GM06990 (cell line): ENCODE measurements around the gene TMEM178B.
"Not testable (repeated sequence)": the region's sequence is repeated elsewhere in the genome, so short reads cannot be mapped to it uniquely, and the experiment has no call there.

Experiments used
- DNase-seq: peaks from one replicate; pipeline ENCODE4 v3.0.0-alpha.2; 2011; ENCODE audit not compliant: insufficient read length; ENCODE audit errors: extremely low read depth
- H3K27me3 ChIP-seq: replicated peaks from 2 replicates; pipeline ENCODE4 v1.6.0; 2011; ENCODE audit warnings: low read length; ENCODE audit not compliant: control insufficient read depth, insufficient read depth
- H3K36me3 ChIP-seq: 2 replicates; pipeline ENCODE4 v1.5.1; 2011; ENCODE audit warnings: low read length; ENCODE audit not compliant: control insufficient read depth, insufficient read depth
- H3K4me3 ChIP-seq: replicated peaks from 2 replicates; pipeline ENCODE4 v1.5.1; 2011; ENCODE audit warnings: low read depth, mild to moderate bottlenecking, control low read depth, low read length
- TF ChIP-seq, protein P1 (sequence below): IDR thresholded peaks from 2 replicates; pipeline ENCODE4 v1.5.1; 2011; ENCODE audit warnings: low read length, control low read depth, mild to moderate bottlenecking, inconsistent platforms; ENCODE audit not compliant: insufficient read depth, poor library complexity, severe bottlenecking

TMEM178B gene

DNA sequence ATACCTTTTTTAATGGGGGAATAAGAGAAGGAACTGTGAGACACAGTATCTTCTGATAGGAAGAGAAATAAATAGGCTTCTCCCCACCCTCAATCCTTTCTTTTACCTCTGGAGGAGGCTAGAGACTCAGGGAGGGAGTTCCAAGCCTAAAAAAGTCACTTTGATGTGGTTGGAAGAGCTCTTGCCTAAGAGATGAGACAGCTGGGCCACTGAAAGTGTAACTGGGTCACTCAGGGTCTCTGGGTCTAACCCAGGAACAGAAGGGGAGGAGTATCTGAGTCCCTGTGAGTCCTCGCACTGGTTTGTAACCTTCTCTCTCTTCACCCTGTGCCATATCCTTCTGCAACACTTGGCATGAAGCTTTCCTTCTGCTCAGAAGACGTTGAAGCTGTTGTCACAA lies 254.4 kb downstream of the TMEM178B start:
- DNase-seq = no peak
- Histone ChIP-seq H3K4me3 (no peak overlapping the region), H3K36me3 (no peaks in the 10 kb centered on the region), H3K27me3 (no peaks in the 10 kb centered on the region)
- TF ChIP-seq, protein P1, sequence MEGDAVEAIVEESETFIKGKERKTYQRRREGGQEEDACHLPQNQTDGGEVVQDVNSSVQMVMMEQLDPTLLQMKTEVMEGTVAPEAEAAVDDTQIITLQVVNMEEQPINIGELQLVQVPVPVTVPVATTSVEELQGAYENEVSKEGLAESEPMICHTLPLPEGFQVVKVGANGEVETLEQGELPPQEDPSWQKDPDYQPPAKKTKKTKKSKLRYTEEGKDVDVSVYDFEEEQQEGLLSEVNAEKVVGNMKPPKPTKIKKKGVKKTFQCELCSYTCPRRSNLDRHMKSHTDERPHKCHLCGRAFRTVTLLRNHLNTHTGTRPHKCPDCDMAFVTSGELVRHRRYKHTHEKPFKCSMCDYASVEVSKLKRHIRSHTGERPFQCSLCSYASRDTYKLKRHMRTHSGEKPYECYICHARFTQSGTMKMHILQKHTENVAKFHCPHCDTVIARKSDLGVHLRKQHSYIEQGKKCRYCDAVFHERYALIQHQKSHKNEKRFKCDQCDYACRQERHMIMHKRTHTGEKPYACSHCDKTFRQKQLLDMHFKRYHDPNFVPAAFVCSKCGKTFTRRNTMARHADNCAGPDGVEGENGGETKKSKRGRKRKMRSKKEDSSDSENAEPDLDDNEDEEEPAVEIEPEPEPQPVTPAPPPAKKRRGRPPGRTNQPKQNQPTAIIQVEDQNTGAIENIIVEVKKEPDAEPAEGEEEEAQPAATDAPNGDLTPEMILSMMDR = no peak

GRCh38 chr7:141330285-141330684 lies 256.4 kb downstream of the TMEM178B start:
- not testable (repeated sequence) for DNase-seq, H3K27me3 ChIP-seq, H3K4me3 ChIP-seq, H3K36me3 ChIP-seq

GRCh38 chr7:141333459-141333858 lies 259.6 kb downstream of the TMEM178B start:
- no peak for DNase-seq
- Histone ChIP-seq H3K27me3 (no peaks in the 10 kb centered on the region), H3K4me3 (no peak overlapping the region), H3K36me3 (no peaks in the 10 kb centered on the region)
- TF ChIP-seq, protein P1 = no peak

- no peak for DNase-seq
- TF ChIP-seq, protein P1 = no peak
- H3K4me3 ChIP-seq = no peak overlapping the region
- H3K27me3 ChIP-seq = no peaks in the 10 kb centered on the region
- no peaks in the 10 kb centered on the region for H3K36me3 ChIP-seq
These were observed 261.3 kb downstream of the TMEM178B start for GRCh38 chr7:141335164-141335563.

GRCh38 chr7:141339603-141340002 lies 265.7 kb downstream of the TMEM178B start:
- TF ChIP-seq, protein P1 = no peak
- no peak overlapping the region for H3K4me3 ChIP-seq
- no peak for DNase-seq
- H3K27me3 ChIP-seq = 0 out of 2 replicates have a peak, but pooled peaks cover 1% of the 10 kb centered on the region
- no peaks in the 10 kb centered on the region for H3K36me3 ChIP-seq

DNA sequence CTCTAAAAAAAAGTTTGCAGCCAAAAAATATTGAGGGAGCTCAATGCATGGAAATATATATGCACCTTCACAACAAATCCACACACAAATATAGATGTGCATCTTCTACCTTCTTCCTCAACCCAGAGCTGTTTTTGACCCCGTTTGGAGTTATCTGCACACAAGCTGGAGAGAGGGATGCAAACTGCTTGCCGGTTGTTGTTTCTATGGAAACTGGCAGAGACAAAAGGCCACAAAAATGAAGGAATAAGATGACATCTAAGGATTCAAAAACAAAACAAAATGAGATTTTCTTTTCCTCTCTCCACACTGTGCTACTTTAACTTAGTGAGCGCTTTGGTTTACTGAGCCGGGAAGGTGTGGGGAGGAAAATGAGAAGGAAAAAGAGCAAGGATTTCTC lies 267.1 kb downstream of the TMEM178B start:
- Histone ChIP-seq H3K36me3 (no peaks in the 10 kb centered on the region), H3K4me3 (no peak overlapping the region), H3K27me3 (0 out of 2 replicates have a peak, but pooled peaks cover 1% of the 10 kb centered on the region)
- DNase-seq = no peak
- TF ChIP-seq, protein P1 = no peak
